AG09309 (cell line): Measurements from ENCODE around the gene LGSN.
"Not testable (repeated sequence)": the region's sequence is repeated elsewhere in the genome, so short reads cannot be mapped to it uniquely, and the experiment has no call there.

Experiments used
- DNase-seq: peaks from one replicate; pipeline ENCODE4 v3.0.0-alpha.2; 2010; ENCODE audit warnings: low read depth
- H3K4me3 ChIP-seq: 2 replicates; pipeline ENCODE4 v1.5.1; 2011; ENCODE audit warnings: mild to moderate bottlenecking, low read depth, low read length, moderate library complexity; ENCODE audit not compliant: control insufficient read depth
- TF ChIP-seq, protein P1 (sequence below): IDR thresholded peaks from 2 replicates; pipeline ENCODE4 v1.5.1; 2011; ENCODE audit warnings: mild to moderate bottlenecking, low read depth, low read length, inconsistent platforms; ENCODE audit not compliant: insufficient read depth, control insufficient read depth; ENCODE audit errors: missing control alignments

Gene LGSN

DNA sequence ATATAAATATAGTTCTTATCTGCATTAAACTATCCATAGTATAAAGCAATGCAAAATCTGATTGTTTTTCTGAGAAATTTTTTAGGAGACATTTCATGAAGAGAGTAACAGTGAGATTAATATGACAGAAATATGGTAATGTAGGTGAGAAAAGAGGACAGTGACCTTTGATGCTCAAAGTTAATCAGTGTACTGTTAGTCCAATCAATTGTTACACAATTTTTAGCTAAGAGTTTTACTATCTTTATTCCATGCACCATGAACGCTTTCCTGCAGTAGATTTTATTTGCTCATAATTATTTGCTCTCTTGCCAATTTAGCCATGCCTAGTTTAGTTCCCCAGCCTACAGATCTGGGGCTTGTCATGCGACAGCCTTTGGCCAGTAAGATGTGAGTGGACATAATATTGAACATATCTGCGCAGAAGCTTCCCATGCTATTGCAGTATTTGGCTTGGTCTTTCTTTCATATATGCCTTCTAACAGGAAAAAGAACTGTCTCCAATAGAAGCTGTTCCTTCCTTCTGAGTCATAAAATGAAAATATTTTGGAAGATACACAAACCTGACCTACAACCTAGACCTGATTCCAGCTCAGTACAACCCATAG lies 69.8 kb downstream of the LGSN start:
- TF ChIP-seq, protein P1, sequence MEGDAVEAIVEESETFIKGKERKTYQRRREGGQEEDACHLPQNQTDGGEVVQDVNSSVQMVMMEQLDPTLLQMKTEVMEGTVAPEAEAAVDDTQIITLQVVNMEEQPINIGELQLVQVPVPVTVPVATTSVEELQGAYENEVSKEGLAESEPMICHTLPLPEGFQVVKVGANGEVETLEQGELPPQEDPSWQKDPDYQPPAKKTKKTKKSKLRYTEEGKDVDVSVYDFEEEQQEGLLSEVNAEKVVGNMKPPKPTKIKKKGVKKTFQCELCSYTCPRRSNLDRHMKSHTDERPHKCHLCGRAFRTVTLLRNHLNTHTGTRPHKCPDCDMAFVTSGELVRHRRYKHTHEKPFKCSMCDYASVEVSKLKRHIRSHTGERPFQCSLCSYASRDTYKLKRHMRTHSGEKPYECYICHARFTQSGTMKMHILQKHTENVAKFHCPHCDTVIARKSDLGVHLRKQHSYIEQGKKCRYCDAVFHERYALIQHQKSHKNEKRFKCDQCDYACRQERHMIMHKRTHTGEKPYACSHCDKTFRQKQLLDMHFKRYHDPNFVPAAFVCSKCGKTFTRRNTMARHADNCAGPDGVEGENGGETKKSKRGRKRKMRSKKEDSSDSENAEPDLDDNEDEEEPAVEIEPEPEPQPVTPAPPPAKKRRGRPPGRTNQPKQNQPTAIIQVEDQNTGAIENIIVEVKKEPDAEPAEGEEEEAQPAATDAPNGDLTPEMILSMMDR = no peak

DNA sequence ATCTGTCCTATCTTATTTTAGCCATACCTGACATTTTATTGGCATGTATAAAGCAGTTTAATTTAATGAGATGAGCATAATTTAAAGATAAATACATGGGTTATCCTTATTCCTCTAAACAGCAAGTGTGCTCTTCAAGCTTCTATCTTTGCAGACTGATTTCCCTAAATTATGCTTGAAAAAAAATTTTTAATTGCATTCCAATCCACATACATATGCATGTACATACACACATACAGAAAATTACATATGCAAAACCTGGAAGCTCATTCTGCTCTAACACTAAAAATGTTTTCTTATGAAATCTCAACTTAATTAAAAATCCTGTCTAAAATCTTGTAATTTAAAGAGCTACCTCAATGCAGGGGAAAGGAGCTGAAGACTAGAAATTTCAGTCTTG lies 73.2 kb downstream of the LGSN start:
- TF ChIP-seq, protein P1 = no peak
- no peak for DNase-seq
- no peak overlapping the region for H3K4me3 ChIP-seq

More for the DNA sequence above, 69.8 kb downstream of the LGSN start:
- no peak overlapping the region for H3K4me3 ChIP-seq
- no peak for DNase-seq

DNA sequence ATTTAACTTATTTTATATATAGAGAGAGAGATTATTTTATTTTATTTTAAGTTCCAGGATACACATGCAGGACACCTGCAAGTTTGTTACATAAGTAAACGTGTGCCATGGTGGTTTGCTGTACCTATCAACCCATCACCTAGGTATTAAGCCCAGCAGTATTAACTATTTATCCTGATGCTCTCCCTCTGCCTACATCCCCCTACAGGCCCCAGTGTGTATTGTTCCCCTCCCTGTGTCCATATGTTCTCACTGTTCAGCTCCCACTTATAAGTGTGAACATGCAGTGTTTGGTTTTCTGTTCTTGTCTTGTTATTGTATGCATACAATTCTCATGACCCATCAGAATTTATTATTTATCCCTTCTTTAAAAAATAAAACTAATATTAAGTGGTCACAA lies 73.9 kb downstream of the LGSN start:
- H3K4me3 ChIP-seq = no peak overlapping the region
- no peak for DNase-seq
- TF ChIP-seq, protein P1 = no peak

DNA sequence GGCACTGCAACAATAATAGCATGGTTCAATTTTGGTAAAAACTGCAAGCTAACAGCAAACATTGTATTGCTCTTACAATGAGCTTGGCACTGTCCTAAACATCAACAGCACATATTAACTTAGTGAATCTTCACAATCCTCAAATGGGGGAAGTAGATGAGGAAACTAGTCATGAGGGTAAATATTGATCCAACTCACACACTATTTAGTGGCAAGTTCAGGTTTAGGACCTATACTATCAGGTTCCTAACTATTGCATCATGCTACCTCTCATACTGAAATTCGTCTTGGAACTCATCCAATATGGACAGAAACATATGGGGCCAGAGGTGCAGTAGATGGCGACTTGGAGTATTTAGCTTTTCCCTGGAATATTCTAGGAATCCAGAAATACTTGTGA lies 74.4 kb downstream of the LGSN start:
- TF ChIP-seq, protein P1 = no peak
- H3K4me3 ChIP-seq = no peak overlapping the region
- no peak for DNase-seq

DNA sequence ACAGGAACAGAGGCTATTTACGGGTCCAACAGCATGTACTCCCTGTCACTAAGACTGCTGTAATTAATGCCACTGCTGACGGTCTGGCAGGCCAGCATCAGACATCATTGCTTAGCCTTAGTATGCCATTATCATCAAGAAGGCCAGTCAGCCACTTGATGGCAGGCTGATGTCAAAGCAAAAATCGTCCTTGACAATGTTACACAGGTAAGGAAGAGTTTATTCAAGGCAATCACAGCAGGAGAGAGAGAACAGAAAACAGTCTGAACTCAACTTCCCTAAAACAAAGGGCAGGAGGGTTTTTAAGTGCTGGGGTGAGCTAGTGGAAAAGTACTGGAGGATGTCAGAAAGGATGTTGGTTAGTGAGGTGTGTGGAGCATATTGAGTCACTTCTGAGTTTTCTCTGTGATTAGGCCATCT lies 83.4 kb downstream of the LGSN start:
- no peak overlapping the region for H3K4me3 ChIP-seq
- TF ChIP-seq, protein P1 = no peak
- no peak for DNase-seq

DNA sequence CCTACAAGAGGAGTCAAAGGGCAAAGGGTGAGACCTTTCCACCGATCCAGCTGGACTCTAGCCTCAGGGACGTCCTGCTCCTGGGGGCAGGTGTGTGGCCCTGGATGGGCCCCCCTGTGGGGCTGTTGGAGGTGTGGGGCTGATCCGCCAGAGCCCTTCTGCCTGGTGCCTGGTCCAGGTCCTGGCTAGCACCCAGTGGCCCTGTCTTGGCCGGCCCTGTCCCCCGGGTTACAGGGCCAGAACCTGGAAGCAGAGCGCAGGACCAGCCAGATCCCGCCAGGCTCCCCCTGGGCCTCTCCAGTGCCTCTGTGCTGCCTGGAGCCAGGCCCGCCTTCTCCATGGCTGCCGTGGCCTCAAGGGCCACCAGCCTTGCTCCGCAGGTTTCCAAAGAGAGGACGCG lies 89.3 kb downstream of the LGSN start:
- not testable (repeated sequence) for H3K4me3 ChIP-seq

DNA sequence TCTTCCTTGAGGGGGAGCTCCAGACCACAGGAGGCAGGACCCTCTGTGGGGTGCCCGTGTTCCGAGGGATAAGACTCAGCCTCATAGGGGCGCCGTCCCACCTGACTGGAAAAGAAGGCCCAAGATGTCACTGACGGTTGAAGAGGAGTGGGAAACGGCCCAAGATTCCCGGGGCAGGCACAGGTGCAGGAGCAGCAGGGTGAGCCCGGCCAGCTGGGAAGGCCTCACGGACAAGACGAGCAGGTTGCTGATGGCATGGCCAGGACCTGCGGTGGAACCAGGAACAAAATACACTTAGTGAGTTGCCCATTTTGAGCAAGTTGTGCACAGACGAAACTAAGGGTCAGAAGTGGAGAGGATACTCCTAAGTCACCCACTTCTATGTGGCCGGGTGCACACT lies 89.8 kb downstream of the LGSN start:
- not testable (repeated sequence) for H3K4me3 ChIP-seq, DNase-seq

More for the DNA sequence above, 89.3 kb downstream of the LGSN start:
- DNase-seq = not testable (repeated sequence)

DNA sequence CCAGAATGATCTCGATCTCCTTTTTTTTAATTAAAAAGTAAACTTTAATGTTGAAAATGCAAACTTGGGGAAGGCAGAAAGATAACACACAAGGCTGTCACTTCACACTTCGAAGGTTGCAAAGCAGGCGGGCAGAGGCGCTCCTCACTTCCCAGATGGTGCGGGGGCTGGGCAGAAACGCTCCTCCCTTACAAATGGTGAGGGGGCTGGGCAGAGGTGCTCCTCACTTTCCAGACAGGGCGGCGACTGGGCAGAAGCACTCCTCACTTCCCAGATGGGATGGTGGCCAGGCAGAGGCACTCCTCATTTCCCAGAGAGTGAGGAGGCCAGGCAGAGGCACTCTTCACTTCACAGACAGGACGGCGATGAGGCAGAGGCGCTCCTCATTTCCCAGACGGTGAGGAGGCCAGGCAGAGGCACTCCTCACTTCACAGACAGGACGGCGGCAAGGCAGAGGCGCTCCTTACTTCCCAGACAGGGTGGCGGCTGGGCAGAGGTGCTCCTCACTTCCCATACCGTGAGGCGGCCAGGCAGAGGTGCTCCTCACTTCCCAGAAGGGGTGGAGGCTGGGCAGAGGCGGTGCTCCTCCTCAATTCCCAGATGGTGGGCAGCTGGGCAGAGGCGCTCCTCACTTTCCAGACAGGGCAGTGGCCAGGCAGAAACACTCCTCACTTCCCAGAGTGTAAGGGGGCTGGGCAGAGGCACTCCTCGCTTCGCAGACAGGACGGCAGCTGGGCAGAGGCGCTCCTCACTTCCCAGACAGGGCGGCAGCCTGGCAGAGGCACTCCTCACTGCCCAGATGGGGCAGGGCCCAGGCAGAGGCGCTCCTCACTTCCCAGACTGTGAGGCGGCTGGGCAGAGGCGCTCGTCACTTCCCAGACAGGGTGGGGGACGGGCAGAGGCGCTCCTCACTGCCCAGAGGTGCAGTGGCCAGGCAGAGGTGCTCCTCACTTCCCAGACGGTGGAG lies 91.6 kb downstream of the LGSN start:
- DNase-seq, H3K4me3 ChIP-seq: not testable (repeated sequence)

DNA sequence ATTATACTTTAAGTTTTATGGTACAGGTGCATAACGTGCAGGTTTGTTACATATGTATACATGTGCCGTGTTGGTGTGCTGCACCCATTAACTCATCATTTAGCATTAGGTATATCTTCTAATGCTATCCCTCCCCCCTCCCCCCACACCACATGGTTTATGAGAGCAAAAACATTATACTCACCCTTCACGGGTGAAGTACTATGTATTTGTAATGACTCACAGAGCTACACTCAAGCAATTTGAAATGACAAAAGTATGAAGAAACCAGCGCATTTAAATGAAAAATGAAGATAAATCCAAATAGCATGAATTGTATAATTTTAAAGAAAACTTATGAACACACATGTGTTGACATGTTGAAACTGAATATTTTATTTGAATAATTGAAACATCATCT lies 93.8 kb downstream of the LGSN start:
- DNase-seq, H3K4me3 ChIP-seq: not testable (repeated sequence)
